Bronchial epithelial cell (primary cell): ENCODE results near the gene NGLY1. TPM values are rescaled to one million over a fixed set of nuclear protein-coding genes. Genes with fewer than 3 reads are reported as not detected.

ENCODE experiments used
- DNase-seq: peaks from one replicate; pipeline ENCODE4 v3.0.0-alpha.2; 2010; ENCODE audit warnings: low read depth
- FAIRE-seq: peaks from 2 replicates; lab custom pipeline; 2011; peaks lifted over from hg19 to GRCh38; lab: Jason Lieb, UNC
- H3K27me3 ChIP-seq: 2 replicates; pipeline ENCODE4 v1.5.1; 2011; ENCODE audit warnings: low read length; ENCODE audit not compliant: control insufficient read depth, insufficient read depth
- H3K36me3 ChIP-seq: 2 replicates; pipeline ENCODE4 v1.5.1; 2011; ENCODE audit warnings: low read length; ENCODE audit not compliant: control insufficient read depth, insufficient read depth
- H3K4me3 ChIP-seq: 2 replicates; pipeline ENCODE4 v1.5.1; 2011; ENCODE audit warnings: mild to moderate bottlenecking, low read depth, low read length, control low read depth
- total RNA-seq: library from RNA; depleted of rRNA; stranded (reverse); fragments of >200 nt; gene quantifications from 2 replicates; pipeline ENCODE4 v1.2.1, GENCODE V29; 2014
- TF ChIP-seq, protein P1 (sequence below): IDR thresholded peaks from 2 replicates; pipeline ENCODE4 v1.5.1; 2011; ENCODE audit warnings: mild to moderate bottlenecking, moderate library complexity, low read length, control low read depth, inconsistent platforms; ENCODE audit not compliant: insufficient read depth, severe bottlenecking

The NGLY1 gene
- total RNA-seq, 1 donor from 2014 or later, result 24.0 TPM

DNA sequence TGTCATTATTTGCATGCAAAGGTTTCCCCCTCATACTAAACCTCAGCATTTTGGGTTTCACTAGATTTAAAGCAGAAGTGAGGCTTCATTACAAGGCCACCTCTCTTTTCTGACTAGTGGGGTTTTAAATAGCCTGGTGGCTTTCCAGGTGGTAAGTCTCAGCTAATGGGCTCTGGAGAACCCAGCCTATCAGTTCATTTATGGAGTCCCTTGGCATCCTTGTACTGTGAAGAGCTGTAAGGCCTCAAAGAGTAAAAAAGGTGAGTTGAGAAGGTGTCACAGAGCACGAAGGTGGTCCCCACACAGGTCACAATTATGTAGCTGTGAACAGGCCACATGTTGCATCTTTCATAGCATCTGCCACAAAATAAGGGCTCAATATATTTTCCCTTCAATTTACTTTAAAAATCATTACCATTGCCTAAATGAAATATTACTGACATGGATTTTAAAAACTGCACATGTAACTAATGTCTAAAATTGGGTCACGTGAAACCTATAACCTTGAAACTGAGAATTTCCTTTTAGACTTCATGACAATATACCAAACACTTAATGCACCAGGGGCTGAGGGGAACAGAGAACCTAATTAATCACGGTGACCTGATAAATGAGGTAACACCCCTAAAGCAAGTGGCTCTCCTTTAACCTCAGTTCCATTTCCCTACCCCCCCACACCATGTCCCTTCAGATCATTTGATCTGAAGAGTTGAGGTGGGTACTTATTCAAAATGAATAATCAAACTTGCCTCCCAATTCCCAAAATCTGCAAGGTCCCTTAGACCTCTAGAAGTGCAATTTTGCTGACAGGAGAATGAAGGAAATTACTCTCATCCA, 1.3 kb downstream of the NGLY1 start:
- FAIRE-seq (no peak), DNase-seq (no peak)
- TF ChIP-seq, protein P1, sequence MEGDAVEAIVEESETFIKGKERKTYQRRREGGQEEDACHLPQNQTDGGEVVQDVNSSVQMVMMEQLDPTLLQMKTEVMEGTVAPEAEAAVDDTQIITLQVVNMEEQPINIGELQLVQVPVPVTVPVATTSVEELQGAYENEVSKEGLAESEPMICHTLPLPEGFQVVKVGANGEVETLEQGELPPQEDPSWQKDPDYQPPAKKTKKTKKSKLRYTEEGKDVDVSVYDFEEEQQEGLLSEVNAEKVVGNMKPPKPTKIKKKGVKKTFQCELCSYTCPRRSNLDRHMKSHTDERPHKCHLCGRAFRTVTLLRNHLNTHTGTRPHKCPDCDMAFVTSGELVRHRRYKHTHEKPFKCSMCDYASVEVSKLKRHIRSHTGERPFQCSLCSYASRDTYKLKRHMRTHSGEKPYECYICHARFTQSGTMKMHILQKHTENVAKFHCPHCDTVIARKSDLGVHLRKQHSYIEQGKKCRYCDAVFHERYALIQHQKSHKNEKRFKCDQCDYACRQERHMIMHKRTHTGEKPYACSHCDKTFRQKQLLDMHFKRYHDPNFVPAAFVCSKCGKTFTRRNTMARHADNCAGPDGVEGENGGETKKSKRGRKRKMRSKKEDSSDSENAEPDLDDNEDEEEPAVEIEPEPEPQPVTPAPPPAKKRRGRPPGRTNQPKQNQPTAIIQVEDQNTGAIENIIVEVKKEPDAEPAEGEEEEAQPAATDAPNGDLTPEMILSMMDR, result no peak
- Histone ChIP-seq H3K36me3 (peaks cover 3% of the 10 kb centered on the region), H3K27me3 (no peaks in the 10 kb centered on the region), H3K4me3 (peak overlapping the region; percentile 50)

DNA sequence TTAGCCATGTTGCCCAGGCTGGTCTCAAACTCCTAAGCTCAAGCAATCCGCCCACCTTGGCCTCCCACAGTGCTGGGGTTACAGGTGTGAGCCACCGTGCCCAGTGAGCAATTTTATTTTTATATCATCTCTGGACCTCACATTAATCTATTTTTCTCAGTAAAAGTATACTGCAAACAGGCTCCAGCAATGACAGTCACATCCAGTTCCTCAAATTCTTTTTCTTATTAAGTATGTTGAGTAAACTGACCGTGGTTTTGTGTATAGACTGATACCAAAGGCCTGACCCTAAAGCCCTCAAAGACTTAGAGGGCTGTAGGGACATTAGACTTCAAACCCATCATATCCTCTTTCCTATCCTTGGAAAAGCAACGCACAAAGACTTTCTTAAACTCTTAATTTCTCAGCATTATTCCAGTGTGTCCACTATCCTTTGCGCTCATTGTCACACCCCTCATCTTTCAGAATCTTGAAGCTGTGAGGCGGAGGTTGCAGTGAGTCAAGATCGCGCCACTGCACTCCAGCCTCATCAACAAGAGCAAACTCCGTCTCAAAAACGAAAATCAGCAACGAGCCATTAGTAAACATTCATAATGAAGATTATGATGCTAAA, 2.0 kb downstream of the NGLY1 start:
- TF ChIP-seq, protein P1, result no peak
- DNase-seq (no peak), FAIRE-seq (no peak)
- Histone ChIP-seq H3K4me3 (no peak overlapping the region), H3K36me3 (peaks cover 3% of the 10 kb centered on the region), H3K27me3 (no peaks in the 10 kb centered on the region)

DNA sequence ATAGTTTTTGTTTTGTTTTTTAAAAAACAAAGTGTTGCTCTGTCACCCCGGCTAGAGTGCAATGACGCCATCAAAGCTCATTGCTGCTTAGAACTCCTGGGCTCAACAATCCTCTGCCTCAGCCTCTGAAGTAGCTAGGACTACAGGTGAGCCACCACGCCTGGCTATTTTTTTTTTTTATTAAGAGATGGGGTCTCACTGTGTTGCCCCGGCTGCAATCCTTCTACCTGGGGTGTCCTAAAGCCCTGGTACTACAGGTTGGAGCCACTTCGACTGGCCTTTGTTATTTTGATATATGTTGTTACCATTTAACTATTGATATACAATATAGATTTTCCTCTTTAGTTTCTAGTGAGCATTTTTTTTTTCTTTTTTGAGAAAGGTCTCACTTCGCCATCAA, 2.6 kb downstream of the NGLY1 start:
- no peak overlapping the region for H3K4me3 ChIP-seq
- no peak for DNase-seq
- H3K27me3 ChIP-seq, result no peaks in the 10 kb centered on the region
- TF ChIP-seq, protein P1, result no peak
- FAIRE-seq, result no peak
- peaks cover 3% of the 10 kb centered on the region for H3K36me3 ChIP-seq

DNA sequence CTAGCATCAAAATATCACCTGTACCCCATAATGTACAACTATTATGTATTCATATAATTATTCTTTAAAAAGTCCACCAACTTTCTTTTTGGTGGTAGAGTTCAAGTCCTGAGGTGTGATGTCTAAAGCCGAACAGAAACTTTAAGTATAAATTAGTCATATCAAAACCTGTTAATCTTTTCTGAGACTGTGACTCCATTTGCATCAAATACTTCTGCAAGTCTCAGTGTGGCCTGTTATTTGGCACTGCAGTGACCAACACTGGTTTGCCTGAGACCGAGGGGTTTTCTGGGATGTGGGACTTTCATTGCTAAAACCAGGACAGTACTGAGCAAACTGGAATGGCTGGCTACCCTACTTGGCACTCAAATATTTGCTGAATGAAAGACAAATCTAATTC, 7.3 kb downstream of the NGLY1 start:
- no peak overlapping the region for H3K4me3 ChIP-seq
- no peaks in the 10 kb centered on the region for H3K27me3 ChIP-seq
- peaks cover 4% of the 10 kb centered on the region for H3K36me3 ChIP-seq
- FAIRE-seq, result no peak
- TF ChIP-seq, protein P1, result no peak
- DNase-seq, result no peak

DNA sequence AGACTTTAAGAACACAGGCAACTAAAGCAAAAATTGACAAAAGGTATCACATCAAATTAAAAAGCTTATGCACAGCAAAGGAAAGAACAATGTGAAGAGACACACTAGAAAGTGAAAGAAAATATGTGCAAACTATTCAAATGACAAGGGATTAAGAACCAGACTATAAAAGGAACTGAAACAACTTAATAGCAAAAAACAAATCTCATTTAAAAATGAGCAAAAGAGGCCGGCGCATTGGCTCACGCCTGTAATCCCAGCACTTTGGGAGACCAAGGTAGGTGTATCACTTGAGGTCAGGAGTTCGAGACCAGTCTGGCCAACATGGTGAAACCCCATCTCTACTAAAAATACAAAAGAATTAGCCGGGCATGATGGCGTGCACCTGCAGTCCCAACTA, 14.4 kb downstream of the NGLY1 start:
- H3K27me3 ChIP-seq, result no peaks in the 10 kb centered on the region
- FAIRE-seq, result no peak
- H3K4me3 ChIP-seq, result no peak overlapping the region
- H3K36me3 ChIP-seq, result no peaks in the 10 kb centered on the region
- TF ChIP-seq, protein P1, result no peak
- no peak for DNase-seq
